DOHH2 (cell line): ENCODE results near the gene SERINC3.

Experiments used
- EZH2phosphoT487 ChIP-seq: fragments of 200-600 bp; sonication (generic); IDR thresholded peaks from 2 replicates; pipeline ENCODE4 v1.6.1; 2017; ENCODE audit warnings: borderline replicate concordance, mild to moderate bottlenecking, antibody characterized with exemption, low read length, moderate library complexity, mixed read lengths
- TF ChIP-seq, protein P1 (sequence below): fragments of 200-600 bp; sonication (generic); IDR thresholded peaks from one replicate; pipeline ENCODE4 v1.5.1; 2014; ENCODE audit warnings: antibody characterized with exemption, mild to moderate bottlenecking, low read depth, low read length; ENCODE audit not compliant: poor library complexity, severe bottlenecking

DNA sequence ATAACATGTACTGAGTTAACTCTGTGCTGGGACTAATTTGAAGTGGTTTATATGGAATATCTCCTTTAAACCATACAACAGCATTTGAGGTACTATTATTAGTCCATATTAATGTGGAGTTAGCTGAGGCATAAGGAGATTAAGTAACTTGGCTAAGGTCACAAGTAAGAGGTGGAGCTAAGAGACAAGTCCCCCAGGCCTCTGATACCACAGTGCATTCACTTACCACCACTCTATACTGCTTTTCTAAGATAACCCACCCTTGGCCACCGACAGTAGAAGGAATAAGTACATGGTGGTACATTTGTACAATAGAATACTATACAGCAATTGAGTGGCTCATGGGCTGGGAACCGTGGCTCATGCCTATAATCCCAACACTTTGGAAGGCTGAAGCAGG lies 62.6 kb downstream of the SERINC3 start:
- TF ChIP-seq, protein P1, sequence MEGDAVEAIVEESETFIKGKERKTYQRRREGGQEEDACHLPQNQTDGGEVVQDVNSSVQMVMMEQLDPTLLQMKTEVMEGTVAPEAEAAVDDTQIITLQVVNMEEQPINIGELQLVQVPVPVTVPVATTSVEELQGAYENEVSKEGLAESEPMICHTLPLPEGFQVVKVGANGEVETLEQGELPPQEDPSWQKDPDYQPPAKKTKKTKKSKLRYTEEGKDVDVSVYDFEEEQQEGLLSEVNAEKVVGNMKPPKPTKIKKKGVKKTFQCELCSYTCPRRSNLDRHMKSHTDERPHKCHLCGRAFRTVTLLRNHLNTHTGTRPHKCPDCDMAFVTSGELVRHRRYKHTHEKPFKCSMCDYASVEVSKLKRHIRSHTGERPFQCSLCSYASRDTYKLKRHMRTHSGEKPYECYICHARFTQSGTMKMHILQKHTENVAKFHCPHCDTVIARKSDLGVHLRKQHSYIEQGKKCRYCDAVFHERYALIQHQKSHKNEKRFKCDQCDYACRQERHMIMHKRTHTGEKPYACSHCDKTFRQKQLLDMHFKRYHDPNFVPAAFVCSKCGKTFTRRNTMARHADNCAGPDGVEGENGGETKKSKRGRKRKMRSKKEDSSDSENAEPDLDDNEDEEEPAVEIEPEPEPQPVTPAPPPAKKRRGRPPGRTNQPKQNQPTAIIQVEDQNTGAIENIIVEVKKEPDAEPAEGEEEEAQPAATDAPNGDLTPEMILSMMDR = no peak
- TF ChIP-seq EZH2phosphoT487 = no peak
